PFSK-1 (cell line): ENCODE measurements around the gene SPATA17.

Experiments used
- FOXP2 ChIP-seq: optimal IDR thresholded peaks from 2 replicates; pipeline ENCODE3; 2011; ENCODE audit warnings: borderline replicate concordance, control low read depth, inconsistent platforms; ENCODE audit not compliant: insufficient read depth; ENCODE audit errors: extremely low read length, extremely low read depth
- POLR2AphosphoS5 ChIP-seq: IDR thresholded peaks from 2 replicates; pipeline ENCODE4 v1.6.1; 2012; ENCODE audit warnings: low read depth, mild to moderate bottlenecking, control low read depth, low read length, moderate library complexity
- SIN3A ChIP-seq: IDR thresholded peaks from 2 replicates; pipeline ENCODE4 v1.6.1; 2012; ENCODE audit warnings: mild to moderate bottlenecking, low read length, moderate library complexity, borderline replicate concordance; ENCODE audit not compliant: insufficient read depth
- TAF1 ChIP-seq: IDR thresholded peaks from 2 replicates; pipeline ENCODE4 v1.6.1; 2012; ENCODE audit warnings: low read length, control low read depth, borderline replicate concordance; ENCODE audit not compliant: insufficient read depth
- TF ChIP-seq, protein P1 (sequence below), 2 experiments: IDR thresholded peaks; 2 replicates each; pipeline versions ENCODE4 v1.6.1 to v1.8.0; 2011 to 2012; ENCODE audit warnings: low read depth in 2 of 2, low read length in 2 of 2, control low read depth in 1 of 2, inconsistent platforms in 1 of 2, mild to moderate bottlenecking in 1 of 2, moderate library complexity in 1 of 2; ENCODE audit not compliant: insufficient read depth in 1 of 2

Gene SPATA17

DNA sequence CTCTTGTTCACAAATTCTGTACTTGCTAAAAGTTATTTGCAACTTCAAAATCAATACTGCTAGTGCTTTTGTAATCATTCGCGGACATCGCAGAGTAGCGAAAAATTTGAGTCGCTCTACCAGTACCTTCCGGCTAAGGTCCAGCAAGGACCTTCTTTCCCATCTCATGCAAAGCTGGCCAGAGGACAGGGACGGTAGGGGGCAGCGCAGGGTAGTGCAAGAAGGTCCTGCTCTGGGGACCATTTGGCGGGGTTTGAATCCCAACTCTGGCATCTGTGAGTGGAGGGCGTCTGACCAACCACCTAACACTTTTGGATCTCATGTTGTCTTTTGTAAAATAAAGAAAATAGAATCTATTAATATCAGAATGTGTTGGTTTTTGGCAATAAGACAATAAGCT, 258.3 kb downstream of the SPATA17 start:
- TF ChIP-seq FOXP2 (no peak), POLR2AphosphoS5 (no peak), TAF1 (no peak), SIN3A (no peak)
- TF ChIP-seq, protein P1, sequence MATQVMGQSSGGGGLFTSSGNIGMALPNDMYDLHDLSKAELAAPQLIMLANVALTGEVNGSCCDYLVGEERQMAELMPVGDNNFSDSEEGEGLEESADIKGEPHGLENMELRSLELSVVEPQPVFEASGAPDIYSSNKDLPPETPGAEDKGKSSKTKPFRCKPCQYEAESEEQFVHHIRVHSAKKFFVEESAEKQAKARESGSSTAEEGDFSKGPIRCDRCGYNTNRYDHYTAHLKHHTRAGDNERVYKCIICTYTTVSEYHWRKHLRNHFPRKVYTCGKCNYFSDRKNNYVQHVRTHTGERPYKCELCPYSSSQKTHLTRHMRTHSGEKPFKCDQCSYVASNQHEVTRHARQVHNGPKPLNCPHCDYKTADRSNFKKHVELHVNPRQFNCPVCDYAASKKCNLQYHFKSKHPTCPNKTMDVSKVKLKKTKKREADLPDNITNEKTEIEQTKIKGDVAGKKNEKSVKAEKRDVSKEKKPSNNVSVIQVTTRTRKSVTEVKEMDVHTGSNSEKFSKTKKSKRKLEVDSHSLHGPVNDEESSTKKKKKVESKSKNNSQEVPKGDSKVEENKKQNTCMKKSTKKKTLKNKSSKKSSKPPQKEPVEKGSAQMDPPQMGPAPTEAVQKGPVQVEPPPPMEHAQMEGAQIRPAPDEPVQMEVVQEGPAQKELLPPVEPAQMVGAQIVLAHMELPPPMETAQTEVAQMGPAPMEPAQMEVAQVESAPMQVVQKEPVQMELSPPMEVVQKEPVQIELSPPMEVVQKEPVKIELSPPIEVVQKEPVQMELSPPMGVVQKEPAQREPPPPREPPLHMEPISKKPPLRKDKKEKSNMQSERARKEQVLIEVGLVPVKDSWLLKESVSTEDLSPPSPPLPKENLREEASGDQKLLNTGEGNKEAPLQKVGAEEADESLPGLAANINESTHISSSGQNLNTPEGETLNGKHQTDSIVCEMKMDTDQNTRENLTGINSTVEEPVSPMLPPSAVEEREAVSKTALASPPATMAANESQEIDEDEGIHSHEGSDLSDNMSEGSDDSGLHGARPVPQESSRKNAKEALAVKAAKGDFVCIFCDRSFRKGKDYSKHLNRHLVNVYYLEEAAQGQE (IDR thresholded peaks at IDR 0.05; ENCODE audit: insufficient read depth in 1 of 2, low read depth in 2 of 2, low read length in 2 of 2) = no peak

DNA sequence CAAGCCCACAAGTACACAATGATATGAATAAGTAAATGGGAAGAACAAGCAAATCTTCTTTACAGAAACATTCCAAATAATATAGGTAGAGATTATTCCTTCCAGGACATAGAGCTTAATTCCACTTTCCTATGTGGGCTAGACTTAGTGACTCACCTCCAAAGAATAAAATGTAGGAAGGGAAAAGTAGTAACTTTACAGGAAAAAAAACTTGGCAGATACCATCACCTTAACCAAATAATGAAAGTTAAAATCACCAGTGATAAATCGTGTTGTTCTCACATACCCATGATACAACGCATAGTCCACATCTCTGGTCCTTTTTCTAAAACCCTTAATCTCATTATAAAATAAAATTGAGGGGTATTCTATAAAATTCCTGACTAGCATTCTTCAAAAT, 260.8 kb downstream of the SPATA17 start:
- TF ChIP-seq POLR2AphosphoS5 = no peak
- no peak for TF ChIP-seq SIN3A
- no peak for TF ChIP-seq TAF1
- TF ChIP-seq, protein P1 (IDR thresholded peaks at IDR 0.05; ENCODE audit: insufficient read depth in 1 of 2, low read depth in 2 of 2, low read length in 2 of 2) = no peak
- no peak for TF ChIP-seq FOXP2

DNA sequence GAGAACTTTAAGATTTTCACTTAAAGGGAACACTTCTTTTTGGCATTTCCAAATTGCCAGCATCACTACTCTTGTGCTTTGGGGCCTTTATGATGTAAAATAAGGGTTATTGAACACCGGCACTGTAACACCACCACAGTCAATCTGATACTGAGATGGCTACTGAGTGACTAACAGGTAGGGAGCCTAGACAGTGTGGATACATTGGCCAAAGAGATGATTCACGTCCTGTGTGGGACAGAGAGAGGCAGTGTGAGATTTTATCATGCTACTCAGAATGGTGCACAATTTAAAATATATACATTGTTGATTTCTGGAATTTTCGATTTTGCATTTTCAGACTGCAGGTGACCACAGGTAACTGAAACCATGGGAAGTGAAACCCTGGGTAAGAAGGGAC, 261.6 kb downstream of the SPATA17 start:
- TF ChIP-seq, protein P1 (IDR thresholded peaks at IDR 0.05; ENCODE audit: insufficient read depth in 1 of 2, low read depth in 2 of 2, low read length in 2 of 2) = no peak
- no peak for TF ChIP-seq SIN3A
- TF ChIP-seq TAF1 = no peak
- TF ChIP-seq POLR2AphosphoS5 = no peak
- TF ChIP-seq FOXP2 = no peak

DNA sequence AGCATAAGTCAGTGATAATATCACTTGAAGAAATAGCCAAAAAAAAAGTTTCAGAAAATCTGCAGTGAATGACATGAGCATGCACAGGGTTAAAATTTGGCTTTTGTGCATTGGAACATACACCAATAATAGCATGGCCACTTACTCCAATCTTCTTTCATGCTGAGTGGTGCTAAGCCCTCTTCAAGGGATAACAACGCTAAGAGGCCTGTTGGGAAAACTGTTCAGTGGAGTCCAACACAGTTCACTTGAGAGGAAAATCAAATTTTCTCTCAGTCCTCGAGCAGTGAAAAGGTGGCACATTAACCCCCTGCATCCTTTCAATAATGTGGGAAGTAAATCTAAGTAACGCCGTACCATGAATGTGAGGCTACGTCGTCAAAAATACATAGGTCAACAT, 264.7 kb downstream of the SPATA17 start:
- TF ChIP-seq FOXP2 (no peak), SIN3A (no peak), TAF1 (no peak), POLR2AphosphoS5 (no peak)
- TF ChIP-seq, protein P1 (IDR thresholded peaks at IDR 0.05; ENCODE audit: insufficient read depth in 1 of 2, low read depth in 2 of 2, low read length in 2 of 2) = no peak

DNA sequence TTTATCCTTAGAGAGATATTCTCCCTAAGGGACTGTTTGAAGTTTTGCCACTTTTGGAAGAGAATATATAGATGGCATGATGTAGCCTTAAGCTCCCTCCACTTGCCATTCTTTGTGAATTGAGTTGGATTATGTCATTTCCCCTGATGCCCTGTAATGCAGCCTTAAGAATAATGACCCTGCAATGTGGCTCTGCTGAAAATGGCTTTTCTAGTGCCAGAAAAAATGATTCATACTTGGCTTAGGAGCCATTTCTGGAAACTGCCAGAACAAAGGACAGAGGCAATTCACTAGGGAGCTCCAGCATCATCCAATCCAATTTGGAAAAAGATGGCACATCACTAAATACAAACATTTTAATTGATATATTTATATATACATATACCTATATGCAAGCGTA, 265.3 kb downstream of the SPATA17 start:
- TF ChIP-seq, protein P1 (IDR thresholded peaks at IDR 0.05; ENCODE audit: insufficient read depth in 1 of 2, low read depth in 2 of 2, low read length in 2 of 2) = no peak
- no peak for TF ChIP-seq SIN3A
- no peak for TF ChIP-seq TAF1
- no peak for TF ChIP-seq FOXP2
- no peak for TF ChIP-seq POLR2AphosphoS5
